Tibial nerve (tissue), 4 donors: ENCODE data around the gene EPN3. TPM values are rescaled to one million over a fixed set of nuclear protein-coding genes. Genes with fewer than 3 reads are reported as not detected.

Source experiments
- DNase-seq, 2 donors: peaks; one replicate each; pipeline ENCODE4 v3.0.0-alpha.2; 2019; ENCODE audit warnings: low spot score in 2 of 2
- H3K27ac ChIP-seq, 4 donors: fragments of 200-600 bp; sonication (generic) in 3 of 4; one replicate each; pipeline ENCODE4 v1.5.1; 2017 to 2019; ENCODE audit warnings: mild to moderate bottlenecking in 1 of 4
- H3K27me3 ChIP-seq, 2 donors: fragments of 200-600 bp; sonication (generic) in 1 of 2; one replicate each; pipeline versions ENCODE4 v1.5.1 to v1.6.0; 2017 to 2019
- H3K36me3 ChIP-seq, 3 donors: fragments of 200-600 bp; sonication (generic); one replicate each; pipeline ENCODE4 v1.5.1; 2018 to 2019
- H3K4me1 ChIP-seq, 4 donors: fragments of 200-600 bp; sonication (generic) in 3 of 4; one replicate each; pipeline ENCODE4 v1.5.1; 2017 to 2019
- H3K4me3 ChIP-seq, 4 donors: fragments of 200-600 bp; sonication (generic) in 3 of 4; one replicate each; pipeline ENCODE4 v1.5.1; 2017 to 2019; ENCODE audit warnings: mild to moderate bottlenecking in 1 of 4, moderate library complexity in 1 of 4
- H3K9me3 ChIP-seq, 4 donors: fragments of 200-600 bp; sonication (generic) in 3 of 4; one replicate each; pipeline ENCODE4 v1.5.1; 2017 to 2019
- EP300 ChIP-seq, 2 donors: sonication (generic); formaldehyde crosslinking; IDR thresholded peaks; one replicate each; pipeline ENCODE4 v1.6.1; 2017; ENCODE audit warnings: antibody characterized with exemption in 2 of 2, mild to moderate bottlenecking in 1 of 2
- POLR2A ChIP-seq, 2 donors: fragments of 450-650 bp; IDR thresholded peaks; one replicate each; pipeline ENCODE4 v1.6.1; 2017; ENCODE audit warnings: antibody characterized with exemption in 2 of 2, mild to moderate bottlenecking in 2 of 2, moderate library complexity in 2 of 2
- WGBS, 2 donors: methylation state at CpG; one replicate each; pipeline ENCODE4 v1.1.5; 2018; 5-methylcytosine and 5-hydroxymethylcytosine counted together
- total RNA-seq, 4 donors: library from RNA; depleted of rRNA; stranded (reverse); fragments of >200 nt; gene quantifications; one replicate each; pipeline ENCODE4 v1.1.0, GENCODE V29; 2016
- TF ChIP-seq, protein P1 (sequence below), 5 experiments: fragments of 200-600 bp in 3 of 5; fragments of 450-650 bp in 2 of 5; sonication (generic) in 3 of 5; IDR thresholded peaks; one replicate each; pipeline ENCODE4 v1.5.1; 2016 to 2019; ENCODE audit warnings: antibody characterized with exemption in 5 of 5, mild to moderate bottlenecking in 3 of 5, moderate library complexity in 2 of 5

EPN3 gene
- total RNA-seq, 4 donors from 2014 or later, result 0.22 to 0.42 TPM; not detected in 2

DNA sequence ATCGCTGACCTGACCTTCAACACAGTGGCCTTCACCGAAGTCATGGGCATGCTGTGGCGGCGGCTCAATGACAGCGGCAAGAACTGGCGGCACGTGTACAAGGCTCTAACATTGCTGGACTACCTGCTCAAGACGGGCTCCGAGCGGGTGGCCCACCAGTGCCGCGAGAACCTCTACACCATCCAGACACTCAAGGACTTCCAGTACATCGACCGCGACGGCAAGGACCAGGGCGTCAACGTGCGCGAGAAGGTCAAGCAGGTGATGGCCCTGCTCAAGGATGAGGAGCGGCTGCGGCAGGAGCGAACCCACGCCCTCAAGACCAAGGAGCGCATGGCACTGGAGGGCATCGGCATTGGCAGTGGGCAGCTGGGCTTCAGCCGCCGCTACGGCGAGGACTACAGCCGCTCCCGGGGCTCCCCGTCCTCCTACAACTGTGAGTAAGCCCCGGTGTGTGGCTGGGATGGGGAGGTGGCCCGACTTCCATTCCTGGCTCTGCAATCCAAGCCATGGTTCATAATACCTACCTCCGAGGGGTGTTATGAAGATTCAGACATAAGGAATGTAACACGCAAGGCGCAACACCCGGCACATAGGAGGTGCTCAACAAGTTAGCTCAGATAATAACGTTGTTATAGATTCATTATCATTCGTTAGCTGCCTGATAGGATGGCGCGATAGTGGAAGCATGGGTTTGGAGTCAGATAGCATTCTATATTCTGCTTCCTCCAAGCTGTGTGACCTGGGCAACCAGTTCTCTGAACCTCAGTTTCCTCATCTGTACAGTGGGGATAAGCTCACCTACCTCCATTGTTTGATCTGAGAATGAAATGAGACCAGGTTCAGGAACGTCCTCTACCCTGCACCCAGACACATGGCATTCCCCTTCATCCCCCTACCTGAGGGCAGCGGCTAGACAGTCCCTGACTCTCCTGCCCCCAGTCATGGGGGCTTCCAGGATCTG lies 4.4 kb downstream of the EPN3 start:
- DNase-seq, result no peak
- Histone ChIP-seq H3K4me1 (peaks cover 0 to 60% (median 28%) of the 10 kb centered on the region in 4 donors), H3K9me3 (no peaks in the 10 kb centered on the region), H3K36me3 (no peaks in the 10 kb centered on the region), H3K27me3 (peaks cover 0 to 19% of the 10 kb centered on the region in 2 donors), H3K4me3 (no peak overlapping the region), H3K27ac (no peak overlapping the region)
- TF ChIP-seq POLR2A (IDR thresholded peaks at IDR 0.05), result no peak
- TF ChIP-seq, protein P1, sequence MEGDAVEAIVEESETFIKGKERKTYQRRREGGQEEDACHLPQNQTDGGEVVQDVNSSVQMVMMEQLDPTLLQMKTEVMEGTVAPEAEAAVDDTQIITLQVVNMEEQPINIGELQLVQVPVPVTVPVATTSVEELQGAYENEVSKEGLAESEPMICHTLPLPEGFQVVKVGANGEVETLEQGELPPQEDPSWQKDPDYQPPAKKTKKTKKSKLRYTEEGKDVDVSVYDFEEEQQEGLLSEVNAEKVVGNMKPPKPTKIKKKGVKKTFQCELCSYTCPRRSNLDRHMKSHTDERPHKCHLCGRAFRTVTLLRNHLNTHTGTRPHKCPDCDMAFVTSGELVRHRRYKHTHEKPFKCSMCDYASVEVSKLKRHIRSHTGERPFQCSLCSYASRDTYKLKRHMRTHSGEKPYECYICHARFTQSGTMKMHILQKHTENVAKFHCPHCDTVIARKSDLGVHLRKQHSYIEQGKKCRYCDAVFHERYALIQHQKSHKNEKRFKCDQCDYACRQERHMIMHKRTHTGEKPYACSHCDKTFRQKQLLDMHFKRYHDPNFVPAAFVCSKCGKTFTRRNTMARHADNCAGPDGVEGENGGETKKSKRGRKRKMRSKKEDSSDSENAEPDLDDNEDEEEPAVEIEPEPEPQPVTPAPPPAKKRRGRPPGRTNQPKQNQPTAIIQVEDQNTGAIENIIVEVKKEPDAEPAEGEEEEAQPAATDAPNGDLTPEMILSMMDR (IDR thresholded peaks at IDR 0.05), result no peak
- WGBS, 2 donors, result 93 to 95% methylated on average over 42 to 45 of the region's 45 CpGs

DNA sequence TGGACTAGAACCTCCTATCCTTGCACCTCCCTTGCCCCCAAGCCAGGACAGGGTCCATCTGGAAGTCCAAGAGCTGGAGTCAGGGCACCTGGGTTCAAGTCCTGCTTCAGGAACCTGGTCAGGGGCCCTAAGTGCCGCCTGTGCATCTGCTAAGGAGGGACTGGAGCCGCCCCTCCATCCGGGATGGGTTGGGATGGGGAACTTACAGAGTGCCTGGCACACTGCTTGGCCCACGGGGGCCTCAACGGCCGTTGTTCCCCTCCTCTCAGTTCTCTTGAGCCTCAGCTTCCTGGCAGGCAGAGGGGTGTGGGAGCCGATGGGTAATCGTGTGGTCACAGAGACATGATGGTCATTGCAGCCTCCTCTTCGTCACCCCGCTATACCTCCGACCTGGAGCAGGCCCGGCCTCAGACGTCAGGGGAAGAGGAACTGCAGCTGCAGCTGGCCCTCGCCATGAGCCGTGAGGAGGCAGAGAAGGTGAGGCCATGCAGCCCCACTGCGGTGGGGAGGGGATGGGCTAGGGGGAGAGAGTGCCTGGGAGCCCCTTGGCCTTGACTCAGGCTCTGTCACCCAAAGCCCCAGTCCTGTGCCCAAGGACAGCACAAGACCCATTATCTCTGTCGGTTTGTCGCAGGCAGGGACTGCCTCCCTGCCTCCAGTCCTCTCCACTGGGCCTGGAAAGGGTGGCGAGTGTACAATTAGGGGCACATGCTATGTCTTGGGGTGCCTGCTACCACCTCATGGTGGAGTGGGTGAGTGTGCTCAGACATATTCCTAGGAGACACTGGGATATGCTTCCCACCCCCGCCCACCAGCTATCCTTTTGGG lies 5.4 kb downstream of the EPN3 start:
- Histone ChIP-seq H3K9me3 (no peaks in the 10 kb centered on the region), H3K4me3 (no peak overlapping the region), H3K27ac (no peak overlapping the region), H3K36me3 (no peaks in the 10 kb centered on the region), H3K27me3 (peaks cover 0 to 10% of the 10 kb centered on the region in 2 donors), H3K4me1 (peaks cover 0 to 58% (median 26%) of the 10 kb centered on the region in 4 donors)
- DNase-seq, result no peak
- WGBS, 2 donors, result 84 to 90% methylated on average over 19 to 20 of the region's 20 CpGs
- TF ChIP-seq EP300 (IDR thresholded peaks at IDR 0.05), result no peak
- TF ChIP-seq POLR2A (IDR thresholded peaks at IDR 0.05), result no peak
- TF ChIP-seq, protein P1 (IDR thresholded peaks at IDR 0.05), result no peak

DNA sequence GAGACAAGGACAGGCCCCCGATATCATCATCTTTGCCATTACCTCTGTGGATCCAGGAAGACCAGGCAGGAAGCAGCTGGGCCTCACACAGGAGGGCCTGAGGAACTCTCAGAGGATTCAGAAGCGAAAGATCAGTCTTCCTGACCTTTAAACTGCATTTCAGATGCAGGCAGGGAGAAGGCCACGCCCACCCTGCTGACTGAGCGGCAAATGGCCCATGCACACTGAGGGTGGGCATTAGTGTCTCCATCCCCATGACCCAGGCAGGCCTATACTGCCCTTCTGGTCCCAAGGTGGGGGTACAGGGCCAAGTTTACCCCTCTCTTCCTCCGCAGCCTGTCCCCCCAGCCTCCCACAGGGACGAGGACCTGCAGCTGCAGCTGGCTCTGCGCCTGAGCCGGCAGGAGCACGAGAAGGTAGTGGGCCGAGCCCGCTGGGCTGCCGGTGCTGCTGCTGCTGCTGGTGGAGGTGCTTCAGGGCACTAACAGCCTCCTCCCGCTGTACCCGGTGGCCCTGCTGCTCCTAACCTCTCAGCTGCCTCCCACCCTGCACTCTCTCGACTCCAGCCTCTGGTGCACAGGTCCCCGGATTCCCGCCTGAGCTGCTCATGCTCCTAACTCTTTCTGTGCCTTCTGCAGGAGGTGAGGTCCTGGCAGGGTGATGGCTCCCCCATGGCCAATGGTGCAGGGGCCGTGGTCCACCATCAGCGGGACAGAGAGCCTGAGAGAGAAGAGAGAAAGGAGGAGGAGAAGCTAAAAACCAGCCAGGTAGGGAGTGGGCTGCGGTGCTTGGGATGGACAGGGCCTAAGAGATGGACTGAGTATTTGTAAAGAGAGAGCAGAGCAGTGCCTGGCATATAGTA lies 6.2 kb downstream of the EPN3 start:
- no peak overlapping the region for H3K4me3 ChIP-seq
- TF ChIP-seq POLR2A (IDR thresholded peaks at IDR 0.05) (no peak), EP300 (IDR thresholded peaks at IDR 0.05) (no peak)
- TF ChIP-seq, protein P1 (IDR thresholded peaks at IDR 0.05), result no peak
- H3K27me3 ChIP-seq, result peaks cover 0 to 1% of the 10 kb centered on the region in 2 donors
- no peak for DNase-seq
- WGBS, 2 donors, result 54 to 60% methylated on average over 18 to 20 of the region's 20 CpGs
- H3K36me3 ChIP-seq, result no peaks in the 10 kb centered on the region
- H3K27ac ChIP-seq, result peak overlapping the region in 1 of 4 donors; percentile 15
- peaks cover 0 to 52% (median 18%) of the 10 kb centered on the region in 4 donors for H3K4me1 ChIP-seq
- no peaks in the 10 kb centered on the region for H3K9me3 ChIP-seq

DNA sequence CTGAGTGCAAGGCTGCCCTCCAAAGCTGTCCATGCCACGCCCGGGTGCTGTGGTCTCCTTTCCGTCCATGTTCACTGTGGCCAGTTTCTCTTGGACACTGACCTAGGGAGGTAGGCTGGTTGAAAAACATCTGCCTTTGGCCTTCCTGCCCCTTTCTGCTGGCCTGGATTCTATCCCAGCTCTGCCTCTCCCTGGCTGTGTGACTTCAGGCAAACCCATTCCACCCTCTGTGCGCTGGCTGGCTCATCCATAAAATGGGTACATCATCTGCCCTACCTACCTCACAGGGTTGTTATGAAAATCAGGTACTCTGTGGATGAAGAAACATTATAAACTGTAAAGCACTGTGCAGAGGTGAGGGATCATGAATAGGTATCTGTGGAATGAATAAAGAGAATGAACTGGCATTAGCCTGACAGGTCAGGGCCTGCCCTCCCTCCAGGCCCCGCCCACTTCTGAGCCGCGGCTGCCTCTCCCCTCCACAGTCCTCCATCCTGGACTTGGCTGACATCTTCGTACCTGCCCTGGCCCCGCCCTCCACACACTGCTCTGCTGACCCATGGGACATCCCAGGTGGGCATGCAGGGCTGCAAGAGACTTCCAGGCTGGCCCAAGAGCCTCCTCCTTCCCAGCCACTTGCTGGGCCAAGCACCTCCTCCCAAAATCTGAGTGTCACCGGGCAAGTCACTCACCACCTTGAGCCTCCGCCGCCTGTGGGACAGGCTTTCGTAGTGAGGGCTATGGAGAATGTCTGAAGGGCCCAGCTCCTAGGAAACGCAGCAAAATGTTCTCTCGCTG lies 7.4 kb downstream of the EPN3 start:
- no peaks in the 10 kb centered on the region for H3K9me3 ChIP-seq
- peaks cover 0 to 42% (median 15%) of the 10 kb centered on the region in 4 donors for H3K4me1 ChIP-seq
- DNase-seq, result no peak
- no peak overlapping the region for H3K4me3 ChIP-seq
- H3K36me3 ChIP-seq, result no peaks in the 10 kb centered on the region
- H3K27me3 ChIP-seq, result no peaks in the 10 kb centered on the region
- TF ChIP-seq EP300 (IDR thresholded peaks at IDR 0.05), result no peak
- TF ChIP-seq, protein P1 (IDR thresholded peaks at IDR 0.05), result no peak
- TF ChIP-seq POLR2A (IDR thresholded peaks at IDR 0.05), result no peak
- peak overlapping the region in 1 of 4 donors; percentile 88 for H3K27ac ChIP-seq
- 69 to 72% methylated on average over 11 to 15 of the region's 15 CpGs for WGBS, 2 donors
